ENCODE results near the gene MRPL53. TPM values are rescaled to one million over a fixed set of nuclear protein-coding genes. Genes with fewer than 3 reads are reported as not detected.

Gene MRPL53
- total and polyA plus RNA-seq, 2 of the 13 experiments (the other 11 are each of a cell fraction or from before 2014, with no cell fraction given): 34.3 to 51.9 TPM

- peak overlapping the region; percentile 91 for H3K27ac ChIP-seq (ENCODE audit: extremely low read length, insufficient read depth, low read length)
- no peaks in the 10 kb centered on the region; a peak in 1 of 5 replicates for H3K27me3 ChIP-seq (ENCODE audit: control insufficient read depth in 1 of 2, insufficient read depth in 2 of 2, low read length in 2 of 2)
- 13% methylated on average over 14 of the region's 14 CpGs for WGBS (ENCODE audit: low lambda C conversion rate)
- peak; percentile 10 for ATAC-seq
- H3K4me2 ChIP-seq (ENCODE audit: low read depth, low read length): peak overlapping the region; percentile 95
- in situ Hi-C loops (cut with HindIII; ENCODE audit: extremely low pct_ligation_motif_present, low pct_unique_long_range_greater_than_20kb) (no loop called here), intact Hi-C loops (cut with micrococcal nuclease; ENCODE audit: unreplicated experiment) (loop anchor here (1.0 to 2.0 kb wide), 5 partner anchors 10 to 61 kb away; partner anchors contain the start of gene WBP1)
- no peak overlapping the region for H2AFZ ChIP-seq (ENCODE audit: low read length)
- H3K9me3 ChIP-seq (ENCODE audit: low read length): no peaks in the 10 kb centered on the region
- FAIRE-seq: no peak
- ChIA-PET POLR2A (interaction anchor here (0.5 to 11.6 kb wide), 21 partner anchors 9 to 1405 kb away, joined by 3 to 342 read pairs (median 7); partner anchors contain the start of genes AUP1, C2orf81, CCDC142 and DQX1), CTCF (ENCODE audit: low intra/inter-chr PET ratio, low total read pairs) (interaction anchor here (0.6 kb wide), 1 partner anchor 19 kb away, joined by 3 read pairs; the partner anchor contains the start of genes C2orf81 and WDR54)
- H3K79me2 ChIP-seq (ENCODE audit: insufficient read depth, low read length): peaks cover 70% of the 10 kb centered on the region
- no TSS peak for BruUV-seq (replicated peaks)
- DNase-seq (ENCODE audit: low spot score): peak; percentile 60
- H3K36me3 ChIP-seq (replicated peaks in 1 of 2; ENCODE audit: control insufficient read depth in 1 of 2, insufficient read depth in 2 of 2, low read length in 2 of 2): peaks cover 23 to 46% of the 10 kb centered on the region in 2 experiments
- peaks cover 49% of the 10 kb centered on the region for H4K20me1 ChIP-seq (ENCODE audit: insufficient read depth, low read length)
- H3K4me1 ChIP-seq (ENCODE audit: insufficient read depth, low read length): peaks cover 66% of the 10 kb centered on the region
- H3K9ac ChIP-seq (ENCODE audit: insufficient read depth, low read depth, low read length): peak overlapping the region; percentile 91
- peak overlapping the region; percentile 76 to 94 (median 93) for H3K4me3 ChIP-seq (replicated peaks in 1 of 3; ENCODE audit: insufficient read depth in 1 of 3, low read depth in 2 of 3, low read length in 3 of 3)
- TF ChIP-seq ZBTB46 (CRISPR knock-in tag; IDR thresholded peaks at IDR 0.05; ENCODE audit: borderline replicate concordance): 0 out of 2 replicates have a peak, but pooled peaks have one; percentile 61
- TF ChIP-seq MAX (IDR thresholded peaks at IDR 0.05): no peak
- peak; percentile 13; the same call in 1 of the 2 replicates for TF ChIP-seq ZBTB37 (CRISPR knock-in tag; IDR thresholded peaks at IDR 0.05)
- peak; percentile 23; the same call in 1 of the 2 replicates for TF ChIP-seq ZFP1 (CRISPR knock-in tag; IDR thresholded peaks at IDR 0.05)
- no peak for TF ChIP-seq HDAC1 (CRISPR knock-in tag; IDR thresholded peaks at IDR 0.05)
- TF ChIP-seq SIN3A (IDR thresholded peaks at IDR 0.05; ENCODE audit: borderline replicate concordance, low read depth, low read length): peak; percentile 25; the same call in 1 of the 2 replicates
- no peak for TF ChIP-seq CREM (IDR thresholded peaks at IDR 0.05)
- no peak for TF ChIP-seq CREM (CRISPR knock-in tag; IDR thresholded peaks at IDR 0.05)
- TF ChIP-seq ZBTB33 (CRISPR knock-in tag; IDR thresholded peaks at IDR 0.05): no peak
- TF ChIP-seq ZNF121 (CRISPR knock-in tag; IDR thresholded peaks at IDR 0.05): peak; percentile 39; the same call in 1 of the 2 replicates
- TF ChIP-seq MATR3 (CRISPR knock-in tag; IDR thresholded peaks at IDR 0.05): no peak
- no peak for TF ChIP-seq ZSCAN5A (CRISPR knock-in tag; IDR thresholded peaks at IDR 0.05; ENCODE audit: borderline replicate concordance)
- peak; percentile 85; the same call in 1 of the 2 replicates for TF ChIP-seq ZNF572 (CRISPR knock-in tag; IDR thresholded peaks at IDR 0.05)
- TF ChIP-seq SP5 (CRISPR knock-in tag; IDR thresholded peaks at IDR 0.05; ENCODE audit: borderline replicate concordance, low read depth): peak; percentile 21; the same call in 1 of the 2 replicates
- peak; percentile 22 for TF ChIP-seq HNRNPH1 (optimal IDR thresholded peaks at IDR 0.05; ENCODE audit: low read depth, low read length)
Measured at GRCh38 chr2:74439803-74440377, 32.6 kb downstream of the MRPL53 start.

Data from HepG2 (cell line).